WTC11 (cell line): Measurements from ENCODE around the gene GPR153. TPM values are rescaled to one million over a fixed set of nuclear protein-coding genes. Genes with fewer than 3 reads are reported as not detected.

Experiments
- ATAC-seq: fragments of 200-7000 bp; cut with Tn5 transposase; 2 replicates; pipeline ENCODE4 v1.10.0; 2021; ENCODE audit warnings: mild to moderate bottlenecking, moderate library complexity
- CTCF ChIA-PET: fragments of 300-600 bp; sonication (Branson Sonifier 250); formaldehyde crosslinking; loops from one replicate; lab custom pipeline; 2021; ENCODE audit warnings: antibody characterized with exemption; lab: Charles Lee
- POLR2A ChIA-PET: fragments of 350-600 bp; sonication (Branson Sonifier 250); formaldehyde crosslinking; loops from one replicate; lab custom pipeline; 2021; ENCODE audit warnings: antibody characterized with exemption; lab: Charles Lee
- DNase-seq: peaks from one replicate; pipeline ENCODE4 v3.0.0; 2021; ENCODE audit warnings: low spot score
- H3K27ac Mint-ChIP-seq: 2 replicates; pipeline ENCODE4 v1.8.0; 2021; ENCODE audit warnings: mixed read lengths
- H3K27me3 Mint-ChIP-seq: 2 replicates; pipeline ENCODE4 v1.8.0; 2021; ENCODE audit warnings: low read depth, mild to moderate bottlenecking, moderate library complexity, mixed read lengths
- H3K36me3 Mint-ChIP-seq: 2 replicates; pipeline ENCODE4 v1.8.0; 2021; ENCODE audit warnings: mixed read lengths
- H3K4me1 Mint-ChIP-seq: 2 replicates; pipeline ENCODE4 v1.8.0; 2022; ENCODE audit warnings: mixed read lengths
- H3K4me3 Mint-ChIP-seq: 2 replicates; pipeline ENCODE4 v1.8.0; 2021; ENCODE audit warnings: mild to moderate bottlenecking, moderate library complexity, mixed read lengths
- H3K9me3 Mint-ChIP-seq: 2 replicates; pipeline ENCODE4 v1.8.0; 2021; ENCODE audit warnings: mixed read lengths
- CBFB ChIP-seq: sonication (generic); formaldehyde crosslinking; IDR thresholded peaks from 2 replicates; pipeline ENCODE4 v1.8.1; 2022; ENCODE audit warnings: mild to moderate bottlenecking, low read depth, missing genetic modification reagents
- CREB1 ChIP-seq: sonication (generic); formaldehyde crosslinking; IDR thresholded peaks from 2 replicates; pipeline ENCODE4 v1.8.0; 2023; ENCODE audit warnings: mild to moderate bottlenecking, missing genetic modification reagents
- GRHL2 ChIP-seq: fragments of 250-450 bp; sonication (Bioruptor Pico); IDR thresholded peaks from 2 replicates; pipeline ENCODE4 v1.8.0; 2022; ENCODE audit warnings: mild to moderate bottlenecking, moderate library complexity; ENCODE audit not compliant: insufficient replicate concordance, severe bottlenecking
- JAZF1 ChIP-seq: fragments of 250-450 bp; sonication (Bioruptor Pico); IDR thresholded peaks from 2 replicates; pipeline ENCODE4 v1.9.0; 2021; ENCODE audit warnings: moderate library complexity, mild to moderate bottlenecking, inconsistent platforms
- MXD4 ChIP-seq: fragments of 250-450 bp; sonication (Bioruptor Pico); IDR thresholded peaks from 2 replicates; pipeline ENCODE4 v1.8.0; 2021; ENCODE audit warnings: mild to moderate bottlenecking, moderate library complexity, borderline replicate concordance
- MYBL2 ChIP-seq: sonication (generic); formaldehyde crosslinking; IDR thresholded peaks from 2 replicates; pipeline ENCODE4 v1.8.1; 2023; ENCODE audit warnings: mild to moderate bottlenecking, moderate library complexity, missing genetic modification reagents
- NR3C1 ChIP-seq: sonication (generic); formaldehyde crosslinking; conservative IDR thresholded peaks from 2 replicates; pipeline ENCODE4 v1.8.1; 2023; ENCODE audit warnings: low read depth, mild to moderate bottlenecking, missing genetic modification reagents
- PRRX2 ChIP-seq: fragments of 250-450 bp; sonication (Bioruptor Pico); IDR thresholded peaks from 2 replicates; pipeline ENCODE4 v1.8.0; 2021; ENCODE audit warnings: mild to moderate bottlenecking
- RELA ChIP-seq: sonication (generic); formaldehyde crosslinking; IDR thresholded peaks from 2 replicates; pipeline ENCODE4 v1.8.1; 2022; ENCODE audit warnings: missing genetic modification reagents, mild to moderate bottlenecking, borderline replicate concordance
- SMAD3 ChIP-seq: sonication (generic); formaldehyde crosslinking; IDR thresholded peaks from 2 replicates; pipeline ENCODE4 v1.8.0; 2022; ENCODE audit warnings: missing genetic modification reagents, mild to moderate bottlenecking, borderline replicate concordance
- ZBTB21 ChIP-seq: sonication (generic); formaldehyde crosslinking; IDR thresholded peaks from 2 replicates; pipeline ENCODE4 v1.8.1; 2023; ENCODE audit warnings: mild to moderate bottlenecking, missing genetic modification reagents, borderline replicate concordance
- ZNF317 ChIP-seq: sonication (generic); formaldehyde crosslinking; IDR thresholded peaks from 2 replicates; pipeline ENCODE4 v1.8.1; 2023; ENCODE audit warnings: low read depth, mild to moderate bottlenecking, moderate library complexity, missing genetic modification reagents, borderline replicate concordance
- total RNA-seq: library from RNA; stranded (reverse); gene quantifications from 3 replicates; pipeline ENCODE4 v1.2.3, GENCODE V29; 2021
- TF ChIP-seq, protein P1 (sequence below): sonication (generic); formaldehyde crosslinking; IDR thresholded peaks from 2 replicates; pipeline ENCODE4 v1.8.1; 2023; ENCODE audit warnings: mild to moderate bottlenecking, missing genetic modification reagents
- TF ChIP-seq, protein P2 (sequence below): sonication (generic); formaldehyde crosslinking; IDR thresholded peaks from 2 replicates; pipeline ENCODE4 v1.8.0; 2022; ENCODE audit warnings: missing genetic modification reagents
- TF ChIP-seq, protein P3 (sequence below): fragments of 250-450 bp; sonication (Bioruptor Pico); IDR thresholded peaks from 2 replicates; pipeline ENCODE4 v1.8.0; 2021; ENCODE audit warnings: mild to moderate bottlenecking
- TF ChIP-seq, protein P4 (sequence below): sonication (generic); formaldehyde crosslinking; IDR thresholded peaks from 2 replicates; pipeline ENCODE4 v1.8.1; 2022; ENCODE audit warnings: mild to moderate bottlenecking, missing genetic modification reagents, moderate library complexity, borderline replicate concordance
- TF ChIP-seq, protein P5 (sequence below): sonication (generic); formaldehyde crosslinking; IDR thresholded peaks from 2 replicates; pipeline ENCODE4 v1.8.1; 2022; ENCODE audit warnings: mild to moderate bottlenecking, moderate library complexity, missing genetic modification reagents
- TF ChIP-seq, protein P6 (sequence below): sonication (generic); formaldehyde crosslinking; IDR thresholded peaks from 2 replicates; pipeline ENCODE4 v1.8.1; 2023; ENCODE audit warnings: mild to moderate bottlenecking, moderate library complexity, missing genetic modification reagents
- TF ChIP-seq, protein P7 (sequence below): sonication (generic); formaldehyde crosslinking; conservative IDR thresholded peaks from 2 replicates; pipeline ENCODE4 v1.8.1; 2022; ENCODE audit warnings: mild to moderate bottlenecking, missing genetic modification reagents
- TF ChIP-seq, protein P8 (sequence below): sonication (generic); formaldehyde crosslinking; IDR thresholded peaks from 2 replicates; pipeline ENCODE4 v1.8.1; 2023; ENCODE audit warnings: mild to moderate bottlenecking, missing genetic modification reagents, moderate library complexity

GPR153 gene
- total RNA-seq, 1 experiment from 2014 or later, result 13.4 TPM

DNA sequence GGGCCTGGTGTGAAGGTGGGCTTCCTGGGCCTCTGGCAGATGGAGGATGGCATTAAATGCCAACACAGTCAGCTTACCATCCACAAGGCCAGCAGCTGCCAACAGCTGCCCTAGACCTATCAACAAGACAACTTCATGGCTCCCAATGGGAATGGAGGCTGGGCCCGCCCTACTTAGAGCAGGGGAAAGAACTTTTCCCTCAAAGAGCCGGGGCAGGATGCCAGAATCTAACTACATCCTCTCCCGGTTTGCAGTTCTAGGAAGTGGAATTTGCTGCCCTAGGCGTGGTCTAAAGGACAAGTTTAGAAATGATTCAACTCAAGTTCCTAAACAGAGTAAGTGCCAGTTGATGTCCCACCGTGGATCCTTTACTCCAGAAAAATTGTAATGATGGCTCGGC lies 38.3 kb downstream of the GPR153 start:
- Mint-ChIP-seq H3K36me3 (peaks cover 46% of the 10 kb centered on the region), H3K27ac (no peak overlapping the region), H3K9me3 (no peaks in the 10 kb centered on the region), H3K4me3 (no peak overlapping the region), H3K4me1 (no peaks in the 10 kb centered on the region), H3K27me3 (no peaks in the 10 kb centered on the region)
- DNase-seq (no peak), ATAC-seq (no peak)
- TF ChIP-seq CREB1 (CRISPR knock-in tag), result no peak
- TF ChIP-seq PRRX2 (CRISPR knock-in tag), result no peak
- TF ChIP-seq ZNF317 (CRISPR knock-in tag), result no peak
- TF ChIP-seq RELA (CRISPR knock-in tag), result no peak
- no peak for TF ChIP-seq GRHL2
- TF ChIP-seq MXD4, result no peak
- POLR2A ChIA-PET, result interaction anchor here (0.6 kb wide), 1 partner anchor 33 kb away, joined by 5 read pairs; no protein-coding TSS in a partner anchor
- CTCF ChIA-PET, result no interaction called here

DNA sequence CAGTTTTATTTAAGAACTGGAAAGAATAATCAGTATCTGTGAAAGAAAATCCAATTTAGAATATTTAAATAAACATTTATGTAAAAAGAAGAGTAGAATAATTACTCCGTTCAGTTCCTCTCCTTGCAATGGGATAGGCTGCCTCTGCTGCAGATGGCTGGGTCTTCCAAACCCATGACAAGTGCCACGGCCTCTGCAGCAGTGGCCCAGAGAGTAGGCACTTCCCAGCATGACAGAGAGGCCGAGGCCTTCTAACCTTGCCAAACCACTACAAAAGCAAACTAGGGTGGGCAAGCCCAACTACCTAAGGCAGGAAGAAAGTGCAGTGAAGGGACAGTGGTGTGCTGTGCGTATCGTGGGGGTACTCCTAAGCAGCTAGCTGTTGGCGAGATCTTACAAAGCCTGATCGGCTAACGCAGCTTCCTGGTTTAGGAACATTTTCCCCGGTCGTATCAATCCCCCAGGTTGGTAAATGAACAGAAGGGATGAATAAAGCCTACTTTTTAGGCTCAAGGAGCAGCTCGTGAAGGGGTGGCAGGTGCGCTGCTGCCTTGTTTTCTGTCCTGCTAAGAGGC lies 39.6 kb downstream of the GPR153 start:
- Mint-ChIP-seq H3K36me3 (peaks cover 36% of the 10 kb centered on the region), H3K4me3 (no peak overlapping the region), H3K4me1 (no peaks in the 10 kb centered on the region), H3K27me3 (no peaks in the 10 kb centered on the region), H3K9me3 (no peaks in the 10 kb centered on the region), H3K27ac (peak overlapping the region; percentile 40; the same call in 1 of the 2 replicates)
- ChIA-PET CTCF (interaction anchor here (5.4 kb wide), 1 partner anchor 16 kb away, joined by 39 read pairs; the partner anchor contains the start of gene RNF207), POLR2A (no interaction called here)
- no peak for DNase-seq
- ATAC-seq, result no peak
- TF ChIP-seq, protein P1, sequence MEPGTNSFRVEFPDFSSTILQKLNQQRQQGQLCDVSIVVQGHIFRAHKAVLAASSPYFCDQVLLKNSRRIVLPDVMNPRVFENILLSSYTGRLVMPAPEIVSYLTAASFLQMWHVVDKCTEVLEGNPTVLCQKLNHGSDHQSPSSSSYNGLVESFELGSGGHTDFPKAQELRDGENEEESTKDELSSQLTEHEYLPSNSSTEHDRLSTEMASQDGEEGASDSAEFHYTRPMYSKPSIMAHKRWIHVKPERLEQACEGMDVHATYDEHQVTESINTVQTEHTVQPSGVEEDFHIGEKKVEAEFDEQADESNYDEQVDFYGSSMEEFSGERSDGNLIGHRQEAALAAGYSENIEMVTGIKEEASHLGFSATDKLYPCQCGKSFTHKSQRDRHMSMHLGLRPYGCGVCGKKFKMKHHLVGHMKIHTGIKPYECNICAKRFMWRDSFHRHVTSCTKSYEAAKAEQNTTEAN, result no peak
- TF ChIP-seq, protein P2, sequence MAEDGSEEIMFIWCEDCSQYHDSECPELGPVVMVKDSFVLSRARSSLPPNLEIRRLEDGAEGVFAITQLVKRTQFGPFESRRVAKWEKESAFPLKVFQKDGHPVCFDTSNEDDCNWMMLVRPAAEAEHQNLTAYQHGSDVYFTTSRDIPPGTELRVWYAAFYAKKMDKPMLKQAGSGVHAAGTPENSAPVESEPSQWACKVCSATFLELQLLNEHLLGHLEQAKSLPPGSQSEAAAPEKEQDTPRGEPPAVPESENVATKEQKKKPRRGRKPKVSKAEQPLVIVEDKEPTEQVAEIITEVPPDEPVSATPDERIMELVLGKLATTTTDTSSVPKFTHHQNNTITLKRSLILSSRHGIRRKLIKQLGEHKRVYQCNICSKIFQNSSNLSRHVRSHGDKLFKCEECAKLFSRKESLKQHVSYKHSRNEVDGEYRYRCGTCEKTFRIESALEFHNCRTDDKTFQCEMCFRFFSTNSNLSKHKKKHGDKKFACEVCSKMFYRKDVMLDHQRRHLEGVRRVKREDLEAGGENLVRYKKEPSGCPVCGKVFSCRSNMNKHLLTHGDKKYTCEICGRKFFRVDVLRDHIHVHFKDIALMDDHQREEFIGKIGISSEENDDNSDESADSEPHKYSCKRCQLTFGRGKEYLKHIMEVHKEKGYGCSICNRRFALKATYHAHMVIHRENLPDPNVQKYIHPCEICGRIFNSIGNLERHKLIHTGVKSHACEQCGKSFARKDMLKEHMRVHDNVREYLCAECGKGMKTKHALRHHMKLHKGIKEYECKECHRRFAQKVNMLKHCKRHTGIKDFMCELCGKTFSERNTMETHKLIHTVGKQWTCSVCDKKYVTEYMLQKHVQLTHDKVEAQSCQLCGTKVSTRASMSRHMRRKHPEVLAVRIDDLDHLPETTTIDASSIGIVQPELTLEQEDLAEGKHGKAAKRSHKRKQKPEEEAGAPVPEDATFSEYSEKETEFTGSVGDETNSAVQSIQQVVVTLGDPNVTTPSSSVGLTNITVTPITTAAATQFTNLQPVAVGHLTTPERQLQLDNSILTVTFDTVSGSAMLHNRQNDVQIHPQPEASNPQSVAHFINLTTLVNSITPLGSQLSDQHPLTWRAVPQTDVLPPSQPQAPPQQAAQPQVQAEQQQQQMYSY, result no peak

DNA sequence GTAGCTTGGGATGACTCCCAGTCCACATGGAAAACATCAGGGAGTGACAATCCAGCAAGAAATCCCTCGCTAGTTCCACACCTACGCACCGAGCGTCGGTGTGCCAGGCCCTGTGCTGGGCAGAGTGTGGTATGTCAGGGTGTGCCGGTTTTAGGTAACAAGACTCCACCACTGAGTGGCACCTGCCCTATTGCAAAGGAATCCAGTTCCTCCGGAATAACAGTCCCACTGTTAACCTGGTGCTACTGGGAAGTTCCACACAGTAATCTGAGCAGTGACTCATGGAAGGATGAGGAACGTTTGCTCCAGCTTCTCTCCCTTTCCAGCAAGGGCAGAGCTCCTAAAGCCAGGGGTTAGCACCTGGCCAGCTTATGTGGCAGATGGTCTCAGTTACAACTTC lies 40.7 kb downstream of the GPR153 start:
- no peaks in the 10 kb centered on the region for H3K9me3 Mint-ChIP-seq
- TF ChIP-seq CBFB (CRISPR knock-in tag) (no peak), MYBL2 (CRISPR knock-in tag) (no peak), JAZF1 (CRISPR knock-in tag) (no peak), CREB1 (CRISPR knock-in tag) (no peak), NR3C1 (CRISPR knock-in tag) (no peak), SMAD3 (CRISPR knock-in tag) (no peak), ZBTB21 (CRISPR knock-in tag) (no peak)
- TF ChIP-seq, protein P3, sequence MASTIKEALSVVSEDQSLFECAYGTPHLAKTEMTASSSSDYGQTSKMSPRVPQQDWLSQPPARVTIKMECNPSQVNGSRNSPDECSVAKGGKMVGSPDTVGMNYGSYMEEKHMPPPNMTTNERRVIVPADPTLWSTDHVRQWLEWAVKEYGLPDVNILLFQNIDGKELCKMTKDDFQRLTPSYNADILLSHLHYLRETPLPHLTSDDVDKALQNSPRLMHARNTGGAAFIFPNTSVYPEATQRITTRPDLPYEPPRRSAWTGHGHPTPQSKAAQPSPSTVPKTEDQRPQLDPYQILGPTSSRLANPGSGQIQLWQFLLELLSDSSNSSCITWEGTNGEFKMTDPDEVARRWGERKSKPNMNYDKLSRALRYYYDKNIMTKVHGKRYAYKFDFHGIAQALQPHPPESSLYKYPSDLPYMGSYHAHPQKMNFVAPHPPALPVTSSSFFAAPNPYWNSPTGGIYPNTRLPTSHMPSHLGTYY (CRISPR knock-in tag), result no peak
- TF ChIP-seq, protein P4, sequence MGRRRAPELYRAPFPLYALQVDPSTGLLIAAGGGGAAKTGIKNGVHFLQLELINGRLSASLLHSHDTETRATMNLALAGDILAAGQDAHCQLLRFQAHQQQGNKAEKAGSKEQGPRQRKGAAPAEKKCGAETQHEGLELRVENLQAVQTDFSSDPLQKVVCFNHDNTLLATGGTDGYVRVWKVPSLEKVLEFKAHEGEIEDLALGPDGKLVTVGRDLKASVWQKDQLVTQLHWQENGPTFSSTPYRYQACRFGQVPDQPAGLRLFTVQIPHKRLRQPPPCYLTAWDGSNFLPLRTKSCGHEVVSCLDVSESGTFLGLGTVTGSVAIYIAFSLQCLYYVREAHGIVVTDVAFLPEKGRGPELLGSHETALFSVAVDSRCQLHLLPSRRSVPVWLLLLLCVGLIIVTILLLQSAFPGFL (CRISPR knock-in tag), result no peak
- TF ChIP-seq, protein P5, sequence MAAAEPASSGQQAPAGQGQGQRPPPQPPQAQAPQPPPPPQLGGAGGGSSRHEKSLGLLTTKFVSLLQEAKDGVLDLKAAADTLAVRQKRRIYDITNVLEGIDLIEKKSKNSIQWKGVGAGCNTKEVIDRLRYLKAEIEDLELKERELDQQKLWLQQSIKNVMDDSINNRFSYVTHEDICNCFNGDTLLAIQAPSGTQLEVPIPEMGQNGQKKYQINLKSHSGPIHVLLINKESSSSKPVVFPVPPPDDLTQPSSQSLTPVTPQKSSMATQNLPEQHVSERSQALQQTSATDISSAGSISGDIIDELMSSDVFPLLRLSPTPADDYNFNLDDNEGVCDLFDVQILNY (CRISPR knock-in tag), result no peak
- TF ChIP-seq, protein P6, sequence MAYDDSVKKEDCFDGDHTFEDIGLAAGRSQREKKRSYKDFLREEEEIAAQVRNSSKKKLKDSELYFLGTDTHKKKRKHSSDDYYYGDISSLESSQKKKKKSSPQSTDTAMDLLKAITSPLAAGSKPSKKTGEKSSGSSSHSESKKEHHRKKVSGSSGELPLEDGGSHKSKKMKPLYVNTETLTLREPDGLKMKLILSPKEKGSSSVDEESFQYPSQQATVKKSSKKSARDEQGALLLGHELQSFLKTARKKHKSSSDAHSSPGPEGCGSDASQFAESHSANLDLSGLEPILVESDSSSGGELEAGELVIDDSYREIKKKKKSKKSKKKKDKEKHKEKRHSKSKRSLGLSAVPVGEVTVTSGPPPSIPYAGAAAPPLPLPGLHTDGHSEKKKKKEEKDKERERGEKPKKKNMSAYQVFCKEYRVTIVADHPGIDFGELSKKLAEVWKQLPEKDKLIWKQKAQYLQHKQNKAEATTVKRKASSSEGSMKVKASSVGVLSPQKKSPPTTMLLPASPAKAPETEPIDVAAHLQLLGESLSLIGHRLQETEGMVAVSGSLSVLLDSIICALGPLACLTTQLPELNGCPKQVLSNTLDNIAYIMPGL, result no peak
- TF ChIP-seq, protein P7, sequence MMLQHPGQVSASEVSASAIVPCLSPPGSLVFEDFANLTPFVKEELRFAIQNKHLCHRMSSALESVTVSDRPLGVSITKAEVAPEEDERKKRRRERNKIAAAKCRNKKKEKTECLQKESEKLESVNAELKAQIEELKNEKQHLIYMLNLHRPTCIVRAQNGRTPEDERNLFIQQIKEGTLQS (CRISPR knock-in tag), result no peak
- TF ChIP-seq, protein P8, sequence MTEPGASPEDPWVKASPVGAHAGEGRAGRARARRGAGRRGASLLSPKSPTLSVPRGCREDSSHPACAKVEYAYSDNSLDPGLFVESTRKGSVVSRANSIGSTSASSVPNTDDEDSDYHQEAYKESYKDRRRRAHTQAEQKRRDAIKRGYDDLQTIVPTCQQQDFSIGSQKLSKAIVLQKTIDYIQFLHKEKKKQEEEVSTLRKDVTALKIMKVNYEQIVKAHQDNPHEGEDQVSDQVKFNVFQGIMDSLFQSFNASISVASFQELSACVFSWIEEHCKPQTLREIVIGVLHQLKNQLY, result no peak
- H3K27me3 Mint-ChIP-seq, result no peaks in the 10 kb centered on the region
- peak overlapping the region; percentile 38; the same call in 1 of the 2 replicates for H3K27ac Mint-ChIP-seq
- ChIA-PET POLR2A (interaction anchor here (0.7 to 1.3 kb wide), 2 partner anchors 15 to 187 kb away, joined by 3 read pairs; no protein-coding TSS in a partner anchor), CTCF (interaction anchor here (0.7 to 5.4 kb wide), 3 partner anchors 10 to 128 kb away, joined by 3 to 39 read pairs (median 11); partner anchors contain the start of gene RNF207)
- no peak overlapping the region for H3K4me3 Mint-ChIP-seq
- peaks cover 26% of the 10 kb centered on the region for H3K36me3 Mint-ChIP-seq
- H3K4me1 Mint-ChIP-seq, result no peaks in the 10 kb centered on the region
- ATAC-seq (no peak; the same call in 1 of the 2 replicates), DNase-seq (no peak)
